GM19025 (cell line): ENCODE results near the gene ANKRD65.
"Not testable (repeated sequence)": the region's sequence is repeated elsewhere in the genome, so short reads cannot be mapped to it uniquely, and the experiment has no call there.

Source experiments
- ATAC-seq: cut with Tn5 transposase; IDR thresholded peaks from one replicate; pipeline ENCODE4 v1.9.1; 2021; ENCODE audit warnings: mild to moderate bottlenecking, low read depth, moderate library complexity; ENCODE audit not compliant: unreplicated experiment

The ANKRD65 gene

GRCh38 chr1:1418464-1419362 is 2.4 kb downstream of the ANKRD65 start:
- ATAC-seq: no peak

GRCh38 chr1:1417825-1418463 is 3.1 kb downstream of the ANKRD65 start:
- not testable (repeated sequence) for ATAC-seq

GRCh38 chr1:1417396-1417795 is 3.7 kb downstream of the ANKRD65 start:
- not testable (repeated sequence) for ATAC-seq

- ATAC-seq: no peak
These were observed 5.3 kb downstream of the ANKRD65 start for GRCh38 chr1:1415751-1416150.

- ATAC-seq: not testable (repeated sequence)
These were observed 8.7 kb downstream of the ANKRD65 start for GRCh38 chr1:1412311-1412902.

- no peak for ATAC-seq
These were observed 9.4 kb downstream of the ANKRD65 start for GRCh38 chr1:1411626-1412025.

GRCh38 chr1:1410238-1410637 is 10.8 kb downstream of the ANKRD65 start:
- ATAC-seq: not testable (repeated sequence)

GRCh38 chr1:1407636-1408318 is 13.3 kb downstream of the ANKRD65 start:
- no peak for ATAC-seq

GRCh38 chr1:1406821-1407635 is 14.0 kb downstream of the ANKRD65 start, which contains the start of gene MRPL20:
MRPL20 (minus strand) TSS chr1:1407293; CDS start chr1:1407217, 76 bp downstream.
- ATAC-seq: peak; percentile 88

- ATAC-seq: no peak
These were observed 14.8 kb downstream of the ANKRD65 start for GRCh38 chr1:1406101-1406820.

GRCh38 chr1:1403653-1404052 is 17.4 kb downstream of the ANKRD65 start:
- ATAC-seq: no peak

GRCh38 chr1:1402901-1403392 is 18.1 kb downstream of the ANKRD65 start:
- ATAC-seq: not testable (repeated sequence)

- no peak for ATAC-seq
These were observed 18.8 kb downstream of the ANKRD65 start for GRCh38 chr1:1402072-1402900.

- ATAC-seq: no peak
These were observed 19.5 kb downstream of the ANKRD65 start for GRCh38 chr1:1401457-1402010.

- no peak for ATAC-seq
These were observed 20.3 kb downstream of the ANKRD65 start for GRCh38 chr1:1400576-1401456.

GRCh38 chr1:1399872-1400575 is 21.1 kb downstream of the ANKRD65 start:
- ATAC-seq: no peak
